Neuron (in vitro differentiated cells): ENCODE data around the gene IL11RA.

Experiments
- H2AFZ ChIP-seq: one replicate; pipeline ENCODE4 v1.6.1; 2013; ENCODE audit warnings: low read depth, mild to moderate bottlenecking, inconsistent platforms, low read length, moderate library complexity
- H3K27me3 ChIP-seq: one replicate; pipeline ENCODE4 v1.6.1; 2013; ENCODE audit warnings: low read length; ENCODE audit not compliant: insufficient read depth
- H3K36me3 ChIP-seq: one replicate; pipeline ENCODE4 v1.6.1; 2013; ENCODE audit warnings: low read length; ENCODE audit not compliant: insufficient read depth
- H3K4me1 ChIP-seq: one replicate; pipeline ENCODE4 v1.6.1; 2013; ENCODE audit warnings: low read length; ENCODE audit not compliant: insufficient read depth
- H3K4me3 ChIP-seq: 2 replicates; pipeline ENCODE4 v1.5.1; 2013; ENCODE audit warnings: mild to moderate bottlenecking, low read length, moderate library complexity
- H3K9me3 ChIP-seq: one replicate; pipeline ENCODE4 v1.6.1; 2013; ENCODE audit warnings: low read length

IL11RA gene

GRCh38 chr9:34623374-34624235 lies 28.4 kb upstream of the IL11RA start:
- Histone ChIP-seq H3K36me3 (peaks cover 2% of the 10 kb centered on the region), H3K27me3 (peaks cover 48% of the 10 kb centered on the region), H3K9me3 (peaks cover 2% of the 10 kb centered on the region), H3K4me3 (no peak overlapping the region), H3K4me1 (peaks cover 19% of the 10 kb centered on the region), H2AFZ (no peak overlapping the region)

- Histone ChIP-seq H3K36me3 (no peaks in the 10 kb centered on the region), H3K4me3 (no peak overlapping the region), H3K4me1 (peaks cover 19% of the 10 kb centered on the region), H2AFZ (peak overlapping the region; percentile 64), H3K9me3 (peaks cover 2% of the 10 kb centered on the region), H3K27me3 (peaks cover 56% of the 10 kb centered on the region)
These were observed 27.4 kb upstream of the IL11RA start for GRCh38 chr9:34624475-34625185.

GRCh38 chr9:34625186-34625486 lies 26.8 kb upstream of the IL11RA start:
- no peak overlapping the region for H3K4me3 ChIP-seq
- H3K27me3 ChIP-seq = peaks cover 60% of the 10 kb centered on the region

GRCh38 chr9:34627716-34628655 lies 24.0 kb upstream of the IL11RA start:
- H3K4me1 ChIP-seq = peaks cover 12% of the 10 kb centered on the region
- peaks cover 66% of the 10 kb centered on the region for H3K27me3 ChIP-seq
- H3K9me3 ChIP-seq = peaks cover 2% of the 10 kb centered on the region
- no peaks in the 10 kb centered on the region for H3K36me3 ChIP-seq
- H3K4me3 ChIP-seq = peak overlapping the region; percentile 21
- no peak overlapping the region for H2AFZ ChIP-seq

More at GRCh38 chr9:34625186-34625486, 26.8 kb upstream of the IL11RA start:
- Histone ChIP-seq H3K36me3 (no peaks in the 10 kb centered on the region), H2AFZ (no peak overlapping the region), H3K9me3 (peaks cover 2% of the 10 kb centered on the region), H3K4me1 (peaks cover 17% of the 10 kb centered on the region)

GRCh38 chr9:34628656-34629490 lies 23.1 kb upstream of the IL11RA start, which contains the start of gene ARID3C:
TSS of gene ARID3C (minus strand) at chr9:34629066. CDS start at chr9:34628014, 1,052 bp downstream.
- H3K36me3 ChIP-seq = no peaks in the 10 kb centered on the region
- H2AFZ ChIP-seq = no peak within 1 kb of the TSS
- peaks cover 12% of the 10 kb centered on the region for H3K4me1 ChIP-seq
- H3K4me3 ChIP-seq = peak within 1 kb of the TSS; percentile 21
- H3K27me3 ChIP-seq = peaks cover 66% of the 10 kb centered on the region
- no peaks in the 10 kb centered on the region for H3K9me3 ChIP-seq

GRCh38 chr9:34629491-34629808 lies 22.5 kb upstream of the IL11RA start:
- Histone ChIP-seq H3K4me3 (no peak overlapping the region), H2AFZ (no peak overlapping the region), H3K36me3 (no peaks in the 10 kb centered on the region), H3K4me1 (peaks cover 12% of the 10 kb centered on the region), H3K27me3 (peaks cover 65% of the 10 kb centered on the region), H3K9me3 (no peaks in the 10 kb centered on the region)

GRCh38 chr9:34630402-34631154 lies 21.4 kb upstream of the IL11RA start:
- Histone ChIP-seq H3K9me3 (no peaks in the 10 kb centered on the region), H3K36me3 (peaks cover 4% of the 10 kb centered on the region), H3K4me3 (no peak overlapping the region), H3K4me1 (peaks cover 12% of the 10 kb centered on the region), H3K27me3 (peaks cover 54% of the 10 kb centered on the region), H2AFZ (no peak overlapping the region)

GRCh38 chr9:34633166-34633565 lies 18.8 kb upstream of the IL11RA start:
- Histone ChIP-seq H3K9me3 (no peaks in the 10 kb centered on the region), H3K27me3 (peaks cover 29% of the 10 kb centered on the region), H3K36me3 (peaks cover 7% of the 10 kb centered on the region), H3K4me3 (no peak overlapping the region), H2AFZ (no peak overlapping the region), H3K4me1 (peaks cover 19% of the 10 kb centered on the region)

- H3K4me3 ChIP-seq = no peak overlapping the region
- H3K4me1 ChIP-seq = peaks cover 16% of the 10 kb centered on the region
- H3K9me3 ChIP-seq = no peaks in the 10 kb centered on the region
- peaks cover 7% of the 10 kb centered on the region for H3K36me3 ChIP-seq
- no peak overlapping the region for H2AFZ ChIP-seq
- peaks cover 22% of the 10 kb centered on the region for H3K27me3 ChIP-seq
These were observed 18.0 kb upstream of the IL11RA start for GRCh38 chr9:34633851-34634550.

- Histone ChIP-seq H3K4me3 (no peak overlapping the region), H3K4me1 (peaks cover 11% of the 10 kb centered on the region), H3K36me3 (peaks cover 7% of the 10 kb centered on the region), H2AFZ (no peak overlapping the region), H3K27me3 (peaks cover 17% of the 10 kb centered on the region), H3K9me3 (no peaks in the 10 kb centered on the region)
These were observed 17.3 kb upstream of the IL11RA start for GRCh38 chr9:34634551-34635248.

GRCh38 chr9:34635556-34635955 lies 16.4 kb upstream of the IL11RA start:
- Histone ChIP-seq H3K36me3 (peaks cover 7% of the 10 kb centered on the region), H3K4me1 (peaks cover 11% of the 10 kb centered on the region), H3K9me3 (no peaks in the 10 kb centered on the region), H2AFZ (no peak overlapping the region), H3K27me3 (peaks cover 8% of the 10 kb centered on the region), H3K4me3 (no peak overlapping the region)
